CD4-positive, alpha-beta T cell treated with Interleukin-17A for 4 hours (primary cell): Measurements from ENCODE around the gene MT1F.

Experiments
- DNase-seq: peaks from one replicate; pipeline ENCODE4 v3.0.0-alpha.2; 2020; ENCODE audit warnings: mixed read lengths

MT1F gene

GRCh38 chr16:56701534-56701933 is 43.8 kb downstream of the MT1F start:
- DNase-seq: no peak

GRCh38 chr16:56702836-56703235 is 45.1 kb downstream of the MT1F start:
- DNase-seq: no peak
